H1 (cell line): ENCODE data around the gene ILF2. TPM values are rescaled to one million over a fixed set of nuclear protein-coding genes. Genes with fewer than 3 reads are reported as not detected.

Experiments
- ATF2 ChIP-seq: IDR thresholded peaks from 2 replicates; pipeline ENCODE4 v1.6.1; 2012; ENCODE audit warnings: low read length, inconsistent platforms
- CHD1 ChIP-seq: IDR thresholded peaks from 2 replicates; pipeline ENCODE4 v1.6.1; 2012; ENCODE audit warnings: low read depth, low read length, improper control_type of control experiment
- CHD2 ChIP-seq: IDR thresholded peaks from 2 replicates; pipeline ENCODE4 v1.6.1; 2012; ENCODE audit warnings: low read length, improper control_type of control experiment
- TAF1 ChIP-seq: IDR thresholded peaks from 2 replicates; pipeline ENCODE4 v1.6.1; 2011; ENCODE audit warnings: mild to moderate bottlenecking, low read depth, low read length
- microRNA-seq, 2 experiments: library from miRNA; unstranded; fragments of <30 nt; microRNA quantifications; one replicate each; pipeline versions ENCODE4 to v1.2.0, GENCODE V29; 2016 to 2020; ENCODE audit warnings: borderline microRNAs expressed in 2 of 2, borderline number of aligned reads in 2 of 2, borderline replicate concordance in 1 of 2
- polyA plus RNA-seq, 7 experiments: library from polyadenylated mRNA; depleted of rRNA in 3 of 7; stranded (reverse) in 5 of 7; unstranded in 2 of 7; fragments of >200 nt in 5 of 7; fragments of 200-250 nt in 2 of 7; gene quantifications; 1 replicate in 5 of 7; 2 replicates in 1 of 7; 4 replicates in 1 of 7; pipeline versions ENCODE4 v1.2.1 to v1.2.3, GENCODE V29; 2011 to 2013; ENCODE audit warnings: missing spikeins in 2 of 7, mixed read lengths in 2 of 7
- small RNA-seq: library from polyadenylated mRNA; stranded (forward); fragments of <200 nt; extraction: miRNeasy Mini kit (QIAGEN cat#:217004); gene quantifications from one replicate; pipeline ENCODE3, GENCODE V24; 2013; ENCODE audit not compliant: insufficient read depth
- total RNA-seq: library from RNA; stranded (reverse); fragmentation: NEBNext Ultra II Directional; extraction: Animal tissue kit (Norgen Biotek cat#: 25700); gene quantifications from 2 replicates; pipeline ENCODE4 v1.2.1, GENCODE V29; 2021

The ILF2 gene
- total and polyA plus RNA-seq, 2 of the 8 experiments (the other 6 are each of a cell fraction or from before 2014, with no cell fraction given), result 389 to 474 TPM

DNA sequence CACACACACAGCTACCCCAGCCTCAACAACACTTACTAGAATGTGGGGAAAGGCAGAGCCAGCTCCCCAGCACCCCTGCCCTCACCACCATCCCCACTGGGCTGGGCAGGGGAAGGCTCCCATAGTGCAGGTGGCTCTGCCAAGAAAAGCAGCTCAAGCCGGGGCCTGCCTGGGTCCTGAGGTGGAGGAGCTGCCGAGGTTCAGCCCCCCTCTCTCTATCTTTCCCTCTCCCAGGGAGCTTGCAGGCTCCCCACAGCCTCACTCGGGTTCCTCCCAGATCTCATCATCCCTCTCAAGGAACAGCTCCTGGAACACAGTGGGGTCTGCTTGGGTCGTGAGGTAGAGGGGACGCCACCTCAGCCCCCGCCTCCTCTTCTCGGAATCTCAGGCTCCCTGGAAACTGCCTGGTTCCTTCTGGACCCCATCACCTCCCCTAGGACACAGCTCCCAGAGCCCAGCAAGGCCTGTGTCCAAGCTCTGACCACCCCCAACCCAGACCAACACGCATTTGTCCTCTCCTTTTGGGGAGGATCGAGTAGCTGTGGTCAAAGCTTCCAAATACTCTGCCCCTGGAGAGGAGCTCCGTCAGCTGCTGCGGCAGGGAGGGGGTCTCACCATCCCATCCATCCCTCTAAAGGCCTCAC lies 58.6 kb downstream of the ILF2 start (continued):
- no peak for TF ChIP-seq TAF1
- no peak for TF ChIP-seq ATF2
- TF ChIP-seq CHD1, result no peak
- TF ChIP-seq CHD2, result no peak

Small RNA genes lying within 50 kb of the gene (microRNA-seq; reads per million reads assigned to microRNA genes)
- 0 reads per million in 2 experiments for gene MIR8083

Small RNA genes lying within 50 kb of the gene (small RNA-seq; reads per million reads assigned to genes)
- gene MIR8083 (not detected), gene RN7SL372P (not detected)

Other genes starting within 250 kb of the ILF2 start
- not detected in 2 replicates for gene S100A7, start 210.3 kb downstream of the ILF2 start, total RNA-seq
- not detected in 2 replicates for gene S100A7, start 210.3 kb downstream of the ILF2 start, polyA plus RNA-seq (2011; rRNA removed)
- 11.1 and 11.5 TPM in 2 replicates for gene S100A6, start 135.0 kb downstream of the ILF2 start, total RNA-seq
- 45.8 and 63.0 TPM in 2 replicates for gene S100A6, start 135.0 kb downstream of the ILF2 start, polyA plus RNA-seq (2011; rRNA removed)
- not detected in 2 replicates for gene S100A5, start 130.1 kb downstream of the ILF2 start, total RNA-seq
- not detected in 2 replicates for gene S100A5, start 130.1 kb downstream of the ILF2 start, polyA plus RNA-seq (2011; rRNA removed)
- 36.3 and 39.6 TPM in 2 replicates for gene S100A4, start 125.2 kb downstream of the ILF2 start, total RNA-seq
- 43.3 and 85.4 TPM in 2 replicates for gene S100A4, start 125.2 kb downstream of the ILF2 start, polyA plus RNA-seq (2011; rRNA removed)
- 0.47 TPM in 1 of 2 replicates, not detected in the other for gene S100A3, start 121.7 kb downstream of the ILF2 start, total RNA-seq
- gene S100A3, start 121.7 kb downstream of the ILF2 start, polyA plus RNA-seq (2011; rRNA removed), result 0.26 and 0.77 TPM in 2 replicates
- 2.0 TPM in 1 of 2 replicates, not detected in the other for gene S100A2, start 105.1 kb downstream of the ILF2 start, total RNA-seq
- 0.71 and 0.86 TPM in 2 replicates for gene S100A2, start 105.1 kb downstream of the ILF2 start, polyA plus RNA-seq (2011; rRNA removed)
- 14.7 and 14.9 TPM in 2 replicates for gene S100A16, start 57.9 kb downstream of the ILF2 start, total RNA-seq
- gene S100A16, start 57.9 kb downstream of the ILF2 start, polyA plus RNA-seq (2011; rRNA removed), result 51.7 and 61.4 TPM in 2 replicates
- 1.4 and 1.5 TPM in 2 replicates for gene S100A14, start 54.7 kb downstream of the ILF2 start, total RNA-seq
- gene S100A14, start 54.7 kb downstream of the ILF2 start, polyA plus RNA-seq (2011; rRNA removed), result 3.7 and 5.3 TPM in 2 replicates
- 63.6 and 65.3 TPM in 2 replicates for gene S100A13, start 43.5 kb downstream of the ILF2 start, total RNA-seq
- 79.0 and 127 TPM in 2 replicates for gene S100A13, start 43.5 kb downstream of the ILF2 start, polyA plus RNA-seq (2011; rRNA removed)
- not detected in 2 replicates for gene S100A1, start 42.6 kb downstream of the ILF2 start, total RNA-seq
- 1.1 and 2.0 TPM in 2 replicates for gene S100A1, start 42.6 kb downstream of the ILF2 start, polyA plus RNA-seq (2011; rRNA removed)
- 103 and 104 TPM in 2 replicates for gene CHTOP, start 36.9 kb downstream of the ILF2 start, total RNA-seq
- gene CHTOP, start 36.9 kb downstream of the ILF2 start, polyA plus RNA-seq (2011; rRNA removed), result 73.6 and 84.6 TPM in 2 replicates
- 22.3 and 25.7 TPM in 2 replicates for gene SNAPIN, start 12.3 kb downstream of the ILF2 start, total RNA-seq
- gene SNAPIN, start 12.3 kb downstream of the ILF2 start, polyA plus RNA-seq (2011; rRNA removed), result 24.7 and 31.1 TPM in 2 replicates
- 11.1 and 13.2 TPM in 2 replicates for gene NPR1, start 7.7 kb upstream of the ILF2 start, total RNA-seq
- 10.5 and 11.7 TPM in 2 replicates for gene NPR1, start 7.7 kb upstream of the ILF2 start, polyA plus RNA-seq (2011; rRNA removed)
- 63.2 and 66.8 TPM in 2 replicates for gene INTS3, start 57.1 kb upstream of the ILF2 start, total RNA-seq
- gene INTS3, start 57.1 kb upstream of the ILF2 start, polyA plus RNA-seq (2011; rRNA removed), result 86.9 and 93.2 TPM in 2 replicates
- gene SLC27A3, start 104.4 kb upstream of the ILF2 start, total RNA-seq, result 29.4 and 39.1 TPM in 2 replicates
- 40.1 and 51.2 TPM in 2 replicates for gene SLC27A3, start 104.4 kb upstream of the ILF2 start, polyA plus RNA-seq (2011; rRNA removed)